Measurements from ENCODE around the gene NAB2. TPM values are rescaled to one million over a fixed set of nuclear protein-coding genes. Genes with fewer than 3 reads are reported as not detected.

The NAB2 gene
- total and polyA plus RNA-seq, 2 of the 8 experiments (the other 6 are each of a cell fraction or from before 2014, with no cell fraction given) = 20.9 to 23.5 TPM

DNA sequence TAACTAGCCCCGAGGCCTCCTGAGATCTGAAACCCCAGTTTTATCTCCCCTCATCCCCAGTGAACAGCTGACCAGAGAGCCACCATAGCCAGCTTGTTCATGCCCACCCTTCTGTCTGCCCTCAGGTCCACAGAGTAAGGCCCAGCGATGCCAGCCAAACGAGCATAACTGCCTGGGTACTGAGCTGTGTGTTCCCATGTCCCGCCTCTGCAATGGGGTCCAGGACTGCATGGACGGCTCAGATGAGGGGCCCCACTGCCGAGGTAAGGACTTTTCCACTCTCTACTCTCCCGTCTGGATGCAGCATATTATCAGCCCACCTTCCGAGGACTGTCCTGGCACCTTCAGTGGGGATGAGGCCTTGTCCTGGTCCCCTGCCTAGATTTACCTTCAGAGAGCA, 52.3 kb downstream of the NAB2 start:
- Histone ChIP-seq H3K4ac (replicated peaks; ENCODE audit: insufficient read length, low read depth, low read length) (no peak overlapping the region), H2BK5ac (ENCODE audit: low read depth, low read length) (no peak overlapping the region; the same call in 1 of the 2 replicates), H2BK15ac (ENCODE audit: low read length) (no peak overlapping the region), H2BK120ac (replicated peaks; ENCODE audit: low read depth, low read length) (no peak overlapping the region), H2AK5ac (ENCODE audit: low read depth, low read length) (no peak overlapping the region), H3K79me1 (ENCODE audit: low read depth, low read length) (peaks cover 11% of the 10 kb centered on the region), H4K5ac (ENCODE audit: insufficient read length, low read depth, low read length) (no peak overlapping the region), H3K56ac (replicated peaks; ENCODE audit: insufficient read length, low read depth, low read length) (no peak overlapping the region), H3K9me3 (ENCODE audit: insufficient read depth in 2 of 2, low read depth in 1 of 2, low read length in 1 of 2) (no peaks in the 10 kb centered on the region), H2BK20ac (ENCODE audit: low read length) (no peak overlapping the region), H2AFZ (ENCODE audit: low read length) (no peak overlapping the region), H3K27ac (ENCODE audit: low read depth, low read length) (no peak overlapping the region), H3K23ac (ENCODE audit: insufficient read length) (no peak overlapping the region), H3K79me2 (ENCODE audit: control insufficient read depth in 1 of 2, insufficient read depth in 2 of 2, low read length in 2 of 2) (peaks cover 0 to 23% of the 10 kb centered on the region in 2 experiments; a peak in 2 of 4 replicates), H4K20me1 (replicated peaks in 1 of 2; ENCODE audit: control insufficient read depth in 1 of 2, insufficient read depth in 2 of 2, low read length in 2 of 2) (peaks cover 9 to 19% of the 10 kb centered on the region in 2 experiments), H2BK12ac (ENCODE audit: low read depth, low read length) (no peak overlapping the region), H3K18ac (ENCODE audit: extremely low read depth, low read length) (no peak overlapping the region), H3K27me3 (replicated peaks in 1 of 4; ENCODE audit: control insufficient read depth in 3 of 4, extremely low read depth in 1 of 4, insufficient read depth in 3 of 4, low read length in 3 of 4) (no peaks in the 10 kb centered on the region), H3K4me3 (ENCODE audit: extremely low read depth in 1 of 4, insufficient read depth in 2 of 4, low read depth in 3 of 4, low read length in 4 of 4) (no peak overlapping the region), H3K9ac (replicated peaks in 1 of 4; ENCODE audit: extremely low read depth in 1 of 4, low read depth in 3 of 4, low read length in 3 of 4) (no peak overlapping the region), H4K91ac (replicated peaks; ENCODE audit: insufficient read length, low read length) (no peak overlapping the region), H3K4me2 (ENCODE audit: insufficient read depth in 1 of 2, low read depth in 2 of 2, low read length in 2 of 2) (no peak overlapping the region), H3K14ac (ENCODE audit: insufficient read length) (no peak overlapping the region), H3K36me3 (ENCODE audit: control insufficient read depth in 2 of 4, insufficient read depth in 4 of 4, low read length in 3 of 4) (peaks cover 47 to 74% (median 60%) of the 10 kb centered on the region in 4 experiments), H3K23me2 (ENCODE audit: low read depth, low read length) (no peaks in the 10 kb centered on the region), H3K4me1 (replicated peaks in 1 of 4; ENCODE audit: control insufficient read depth in 3 of 4, insufficient read depth in 4 of 4, low read length in 3 of 4) (peaks cover 0 to 7% (median 2%) of the 10 kb centered on the region in 4 experiments; a peak in 4 of 7 replicates), H4K8ac (ENCODE audit: extremely low read depth, insufficient read depth, low read length) (no peak overlapping the region)
- ChIA-PET CTCF (ENCODE audit: partially characterized antibody) (interaction anchor here (0.8 to 4.6 kb wide), 7 partner anchors 16 to 78 kb away, joined by 3 to 29 read pairs (median 4); no protein-coding TSS in a partner anchor), POLR2A (ENCODE audit: partially characterized antibody) (interaction anchor here (0.9 to 2.9 kb wide), 10 partner anchors 10 to 55 kb away, joined by 3 to 22 read pairs (median 4); partner anchors contain the start of gene LRP1)
- DNase-seq (ENCODE audit: low read depth in 1 of 2, low spot score in 2 of 2) (no peak), FAIRE-seq (no peak)
- 85% methylated on average over 8 of the region's 8 CpGs; no CpG with 5 or more reads in 1 of the 2 experiments for WGBS, 2 experiments (ENCODE audit: extremely low coverage in 1 of 2, insufficient coverage in 1 of 2, insufficient read length in 1 of 2, insufficient replicate concordance in 2 of 2, low coverage in 1 of 2, low lambda C conversion rate in 2 of 2, missing lambda C conversion rate in 1 of 2)
